Right atrium auricular region (tissue), 2 donors: ENCODE data around the gene EIF3J. TPM values are rescaled to one million over a fixed set of nuclear protein-coding genes. Genes with fewer than 3 reads are reported as not detected.

Experiments
- DNase-seq: peaks from one replicate; pipeline ENCODE4 v3.0.0-alpha.2; 2019; ENCODE audit warnings: low spot score
- H3K27ac ChIP-seq, 2 donors: fragments of 200-600 bp; sonication (generic); 1 replicate in 1 of 2; 2 replicates in 1 of 2; pipeline ENCODE4 v1.5.1; 2016 to 2019
- H3K27me3 ChIP-seq, 2 donors: fragments of 200-600 bp; sonication (generic); one replicate each; pipeline versions ENCODE4 v1.5.1 to v1.6.0; 2017 to 2019
- H3K36me3 ChIP-seq: fragments of 200-600 bp; sonication (generic); one replicate; pipeline ENCODE4 v1.5.1; 2016
- H3K4me1 ChIP-seq, 2 donors: fragments of 200-600 bp; sonication (generic); one replicate each; pipeline versions ENCODE4 v1.5.1 to v1.6.0; 2017 to 2019
- H3K4me3 ChIP-seq, 2 donors: fragments of 200-600 bp; sonication (generic); 1 replicate in 1 of 2; 2 replicates in 1 of 2; pipeline ENCODE4 v1.5.1; 2017 to 2019; ENCODE audit warnings: mild to moderate bottlenecking in 1 of 2, moderate library complexity in 1 of 2
- H3K9me3 ChIP-seq, 2 donors: fragments of 200-600 bp; sonication (generic); one replicate each; pipeline ENCODE4 v1.5.1; 2019
- total RNA-seq, 2 donors: library from RNA; depleted of rRNA; stranded (reverse); fragments of >200 nt; gene quantifications; one replicate each; pipeline ENCODE4 v1.1.0, GENCODE V29; 2016
- TF ChIP-seq, protein P1 (sequence below), 2 donors: fragments of 200-600 bp; sonication (generic); IDR thresholded peaks; one replicate each; pipeline ENCODE4 v1.5.1; 2019; ENCODE audit warnings: antibody characterized with exemption in 2 of 2

The EIF3J gene
- total RNA-seq, 2 donors from 2014 or later = 27.2 to 34.5 TPM

DNA sequence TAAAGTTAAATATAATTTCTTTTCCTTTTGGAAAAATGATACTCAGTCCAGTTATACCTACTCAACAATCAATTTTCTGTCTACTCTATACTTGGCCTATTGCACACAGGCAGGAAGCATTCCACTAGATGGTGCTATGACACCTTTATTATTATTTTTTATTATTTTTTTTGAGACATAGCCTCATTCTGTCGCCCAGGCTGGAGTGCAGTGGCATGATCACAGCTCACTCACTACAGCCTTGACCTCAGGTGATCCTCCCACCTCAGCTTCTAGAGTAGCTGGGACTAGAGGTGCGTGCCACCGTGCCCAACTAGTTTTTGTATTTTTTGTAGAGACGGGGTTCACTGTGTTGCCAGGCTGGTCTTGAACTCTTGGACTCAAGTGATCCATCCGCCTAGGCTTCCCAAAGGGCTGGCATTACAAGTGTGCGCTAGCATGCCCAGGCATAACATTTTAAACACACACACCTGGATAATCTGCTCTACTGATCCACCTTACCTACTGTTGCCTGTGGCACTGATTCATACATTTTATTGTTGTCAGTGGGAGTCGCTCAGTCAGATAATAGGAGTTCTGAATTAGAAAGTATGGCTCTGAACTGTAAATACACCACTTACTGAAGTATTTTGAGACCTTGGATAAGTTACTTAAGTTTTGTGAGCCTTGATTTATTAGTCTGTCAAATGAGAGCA, 56.2 kb downstream of the EIF3J start:
- no peak for DNase-seq
- Histone ChIP-seq H3K9me3 (no peaks in the 10 kb centered on the region), H3K4me3 (no peak overlapping the region), H3K4me1 (no peaks in the 10 kb centered on the region), H3K27ac (no peak overlapping the region), H3K36me3 (peaks cover 92% of the 10 kb centered on the region), H3K27me3 (no peaks in the 10 kb centered on the region)
- TF ChIP-seq, protein P1, sequence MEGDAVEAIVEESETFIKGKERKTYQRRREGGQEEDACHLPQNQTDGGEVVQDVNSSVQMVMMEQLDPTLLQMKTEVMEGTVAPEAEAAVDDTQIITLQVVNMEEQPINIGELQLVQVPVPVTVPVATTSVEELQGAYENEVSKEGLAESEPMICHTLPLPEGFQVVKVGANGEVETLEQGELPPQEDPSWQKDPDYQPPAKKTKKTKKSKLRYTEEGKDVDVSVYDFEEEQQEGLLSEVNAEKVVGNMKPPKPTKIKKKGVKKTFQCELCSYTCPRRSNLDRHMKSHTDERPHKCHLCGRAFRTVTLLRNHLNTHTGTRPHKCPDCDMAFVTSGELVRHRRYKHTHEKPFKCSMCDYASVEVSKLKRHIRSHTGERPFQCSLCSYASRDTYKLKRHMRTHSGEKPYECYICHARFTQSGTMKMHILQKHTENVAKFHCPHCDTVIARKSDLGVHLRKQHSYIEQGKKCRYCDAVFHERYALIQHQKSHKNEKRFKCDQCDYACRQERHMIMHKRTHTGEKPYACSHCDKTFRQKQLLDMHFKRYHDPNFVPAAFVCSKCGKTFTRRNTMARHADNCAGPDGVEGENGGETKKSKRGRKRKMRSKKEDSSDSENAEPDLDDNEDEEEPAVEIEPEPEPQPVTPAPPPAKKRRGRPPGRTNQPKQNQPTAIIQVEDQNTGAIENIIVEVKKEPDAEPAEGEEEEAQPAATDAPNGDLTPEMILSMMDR (IDR thresholded peaks at IDR 0.05) = peak in 1 of 2 donors; percentile 39

DNA sequence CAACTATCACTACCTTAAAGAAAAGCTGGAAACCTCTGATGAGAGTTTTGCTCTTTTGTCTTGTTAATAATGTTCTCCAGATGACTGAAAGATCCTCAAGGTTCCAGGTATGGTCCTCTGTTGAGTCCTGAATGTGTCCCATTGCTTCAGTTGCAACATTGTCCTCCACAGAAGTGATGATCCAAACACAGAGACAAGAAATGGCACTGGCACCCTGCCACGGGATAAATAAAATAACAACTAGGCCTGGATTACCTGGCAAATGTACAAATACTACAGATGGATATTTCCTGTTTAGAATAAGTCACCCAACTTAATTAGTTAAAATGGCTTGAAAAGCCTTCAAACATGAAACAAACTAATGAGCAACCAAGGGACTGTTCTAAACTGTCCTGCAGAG, 58.3 kb downstream of the EIF3J start:
- H3K27me3 ChIP-seq = no peaks in the 10 kb centered on the region
- DNase-seq = no peak
- no peak overlapping the region for H3K4me3 ChIP-seq
- no peak overlapping the region for H3K27ac ChIP-seq
- TF ChIP-seq, protein P1 (IDR thresholded peaks at IDR 0.05) = no peak
- no peaks in the 10 kb centered on the region for H3K4me1 ChIP-seq
- no peaks in the 10 kb centered on the region for H3K9me3 ChIP-seq
- peaks cover 91% of the 10 kb centered on the region for H3K36me3 ChIP-seq

DNA sequence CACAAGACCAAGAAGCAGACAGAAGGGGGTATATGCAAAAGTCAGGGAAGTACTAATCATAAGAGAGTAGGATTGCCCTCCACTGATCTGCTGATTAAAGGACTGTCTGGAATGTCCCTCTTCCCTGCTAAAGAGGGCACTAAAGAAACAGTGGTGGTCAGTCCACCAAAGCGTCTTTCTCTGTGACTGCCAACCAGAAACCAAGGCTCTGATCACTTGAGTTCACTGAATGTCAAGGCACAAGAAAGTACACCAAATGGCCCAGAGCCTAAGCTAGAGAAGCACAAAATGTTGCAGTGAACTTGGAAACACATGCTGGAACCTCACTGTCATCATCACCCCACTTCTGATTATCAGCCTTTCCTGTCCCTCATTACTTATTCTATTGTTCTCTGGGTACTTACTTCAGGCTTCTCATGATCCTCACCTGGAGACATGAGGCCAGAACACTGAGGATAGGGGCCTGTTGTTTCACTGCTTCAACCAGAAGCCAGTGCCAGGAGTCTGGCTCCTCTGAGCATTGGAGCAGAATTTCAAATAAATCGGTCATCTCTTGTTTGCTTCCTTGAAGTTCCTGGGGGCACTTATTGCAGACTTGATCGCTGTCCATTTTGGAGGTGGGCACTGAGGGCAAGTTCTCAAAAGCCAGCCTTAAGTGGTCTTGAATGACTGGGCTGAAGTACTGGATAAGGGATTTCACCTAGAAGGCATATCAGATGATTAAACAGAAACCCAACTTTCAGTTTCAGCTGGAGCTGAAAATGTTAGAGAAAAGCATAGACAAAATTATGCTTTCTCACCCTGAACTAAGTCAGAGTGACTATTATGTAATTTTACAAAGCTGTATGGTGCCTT, 58.9 kb downstream of the EIF3J start:
- Histone ChIP-seq H3K36me3 (peaks cover 88% of the 10 kb centered on the region), H3K4me1 (no peaks in the 10 kb centered on the region)

DNA sequence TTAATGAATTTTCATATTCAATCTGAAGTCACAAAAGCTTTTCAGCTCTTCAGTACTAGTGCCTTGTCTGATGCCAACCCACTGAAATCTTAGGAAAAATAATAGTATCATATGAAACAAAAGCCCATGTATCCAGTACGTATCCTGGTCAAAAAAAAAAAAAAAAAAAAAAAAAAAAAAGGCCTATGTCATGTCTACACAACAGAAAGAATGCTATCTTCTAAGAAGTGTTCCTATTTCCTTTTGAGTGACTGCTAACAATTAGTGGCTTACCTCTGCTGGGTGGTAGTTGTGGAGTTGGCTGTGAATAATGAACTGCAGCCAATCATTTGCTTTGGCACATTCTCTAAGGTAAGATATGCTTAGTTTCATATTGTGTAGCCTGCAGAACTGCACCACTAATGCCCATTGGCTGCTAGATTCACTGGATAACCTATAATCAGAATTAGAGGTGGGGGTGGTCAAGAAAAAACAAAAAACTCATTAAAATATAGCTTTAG, 59.6 kb downstream of the EIF3J start:
- Histone ChIP-seq H3K27me3 (no peaks in the 10 kb centered on the region), H3K4me3 (no peak overlapping the region), H3K36me3 (peaks cover 81% of the 10 kb centered on the region), H3K27ac (no peak overlapping the region), H3K9me3 (no peaks in the 10 kb centered on the region), H3K4me1 (no peaks in the 10 kb centered on the region)
- TF ChIP-seq, protein P1 (IDR thresholded peaks at IDR 0.05) = no peak
- DNase-seq = no peak

More for the DNA sequence above, 58.9 kb downstream of the EIF3J start:
- no peak for DNase-seq
- TF ChIP-seq, protein P1 (IDR thresholded peaks at IDR 0.05) = no peak
- Histone ChIP-seq H3K9me3 (no peaks in the 10 kb centered on the region), H3K4me3 (no peak overlapping the region), H3K27ac (no peak overlapping the region), H3K27me3 (no peaks in the 10 kb centered on the region)

- Histone ChIP-seq H3K4me3 (no peak overlapping the region), H3K9me3 (no peaks in the 10 kb centered on the region), H3K4me1 (no peaks in the 10 kb centered on the region), H3K27me3 (no peaks in the 10 kb centered on the region), H3K27ac (no peak overlapping the region), H3K36me3 (peaks cover 69% of the 10 kb centered on the region)
- TF ChIP-seq, protein P1 (IDR thresholded peaks at IDR 0.05) = no peak
- no peak for DNase-seq
Measured at GRCh38 chr15:44598066-44598465, 61.1 kb downstream of the EIF3J start.
